GM12878 (cell line): ENCODE results near the gene RSRC1. TPM values are rescaled to one million over a fixed set of nuclear protein-coding genes. Genes with fewer than 3 reads are reported as not detected.
A peak's percentile ranks its signal among the peaks of the same experiment; 100 is the strongest.

ENCODE experiments used
- ATAC-seq: fragments of 200-7000 bp; cut with Tn5 transposase; 3 replicates; pipeline ENCODE4 v1.9.1; 2020; ENCODE audit warnings: mild to moderate bottlenecking, moderate library complexity
- BruUV-seq: library from RNA; stranded (reverse); fragments of 400-500 nt; replicated peaks from 2 replicates; lab custom pipeline; 2021; lab: Mats Ljungman, UMichigan
- CTCF ChIA-PET: fragments of 300-600 bp; sonication (Branson Sonifier 250); formaldehyde crosslinking; extraction: SDS; loops from one replicate; lab custom pipeline; 2021; ENCODE audit warnings: inconsistent platforms; lab: Yijun Ruan, JAX
- POLR2A ChIA-PET: fragments of 350-600 bp; formaldehyde crosslinking; extraction: SDS; loops from one replicate; lab custom pipeline; 2021; ENCODE audit warnings: inconsistent platforms; lab: Charles Lee
- RAD21 ChIA-PET: fragments of 300-600 bp; sonication (Branson Sonifier 250); formaldehyde crosslinking; loops from one replicate; lab custom pipeline; 2023; ENCODE audit warnings: antibody characterized with exemption; ENCODE audit not compliant: unreplicated experiment; lab: Charles Lee
- SMC1A ChIA-PET: fragments of 300-600 bp; sonication (Branson Sonifier 250); formaldehyde crosslinking; loops from one replicate; lab custom pipeline; 2023; ENCODE audit not compliant: unreplicated experiment, uncharacterized antibody; lab: Charles Lee
- DNase-seq: peaks from one replicate; pipeline ENCODE4 v3.0.0-alpha.2; 2011; ENCODE audit warnings: low read depth, low spot score
- FAIRE-seq: peaks from 3 replicates; lab custom pipeline; 2011; peaks lifted over from hg19 to GRCh38; lab: Jason Lieb, UNC
- H2AFZ ChIP-seq: 2 replicates; pipeline ENCODE4 v1.6.0; 2011; ENCODE audit warnings: low read depth, low read length, control low read depth; ENCODE audit not compliant: control insufficient read depth
- H3K27ac ChIP-seq: 2 replicates; pipeline ENCODE4 v1.5.1; 2011; ENCODE audit warnings: control low read depth; ENCODE audit not compliant: control insufficient read depth, insufficient read depth
- H3K27me3 ChIP-seq, 2 experiments: replicated peaks in 1 of 2; 2 replicates each; pipeline versions ENCODE4 v1.6.0 to v1.6.1; 2011; ENCODE audit warnings: low read length in 1 of 2; ENCODE audit not compliant: control insufficient read depth in 2 of 2, insufficient read depth in 2 of 2
- H3K36me3 ChIP-seq, 2 experiments: 2 replicates each; pipeline ENCODE4 v1.5.1; 2011; ENCODE audit warnings: low read length in 1 of 2; ENCODE audit not compliant: control insufficient read depth in 2 of 2, insufficient read depth in 2 of 2
- H3K4me1 ChIP-seq: 2 replicates; pipeline ENCODE4 v1.6.1; 2011; ENCODE audit warnings: mild to moderate bottlenecking, low read length, moderate library complexity, mixed read lengths; ENCODE audit not compliant: control insufficient read depth, insufficient read depth
- H3K4me2 ChIP-seq: 2 replicates; pipeline ENCODE4 v1.6.0; 2011; ENCODE audit warnings: control low read depth; ENCODE audit not compliant: control insufficient read depth, insufficient read depth
- H3K4me3 ChIP-seq: fragments of 200-600 bp; sonication (generic); 2 replicates; pipeline ENCODE4 v1.5.1; 2016
- H3K79me2 ChIP-seq: 2 replicates; pipeline ENCODE4 v1.6.0; 2011; ENCODE audit warnings: low read length; ENCODE audit not compliant: control insufficient read depth, insufficient read depth
- H3K9ac ChIP-seq: 2 replicates; pipeline ENCODE4 v1.8.0; 2011; ENCODE audit warnings: low read length, control low read depth, mixed read lengths; ENCODE audit not compliant: control insufficient read depth, insufficient read depth
- H3K9me3 ChIP-seq: replicated peaks from 3 replicates; pipeline ENCODE4 v1.5.1; 2011; ENCODE audit warnings: mild to moderate bottlenecking, low read length; ENCODE audit not compliant: control insufficient read depth, insufficient read depth
- H4K20me1 ChIP-seq: 2 replicates; pipeline ENCODE4 v1.6.0; 2011; ENCODE audit not compliant: control insufficient read depth, insufficient read depth
- BCL3 ChIP-seq: IDR thresholded peaks from 2 replicates; pipeline ENCODE4 v1.6.1; 2011; ENCODE audit warnings: borderline replicate concordance, low read depth, mild to moderate bottlenecking, moderate library complexity, low read length; ENCODE audit not compliant: insufficient read depth, poor library complexity, severe bottlenecking
- HDAC6 ChIP-seq: fragments of 200-600 bp; sonication (generic); IDR thresholded peaks from one replicate; pipeline ENCODE4 v1.8.0; 2017; ENCODE audit warnings: antibody characterized with exemption; ENCODE audit not compliant: unreplicated experiment
- IKZF1 ChIP-seq: fragments of 450-650 bp; conservative IDR thresholded peaks from 2 replicates; pipeline ENCODE4 v1.6.1; 2017; ENCODE audit warnings: antibody characterized with exemption, mild to moderate bottlenecking
- MEF2A ChIP-seq: IDR thresholded peaks from 2 replicates; pipeline ENCODE4 v1.6.1; 2011; ENCODE audit warnings: low read depth, mild to moderate bottlenecking, low read length, moderate library complexity; ENCODE audit not compliant: insufficient read depth
- NR2C1 ChIP-seq: fragments of 450-650 bp; IDR thresholded peaks from 2 replicates; pipeline ENCODE4 v1.6.1; 2017; ENCODE audit warnings: antibody characterized with exemption, mild to moderate bottlenecking, moderate library complexity
- NR2C2 ChIP-seq: IDR thresholded peaks from 2 replicates; pipeline ENCODE4 v1.6.1; 2011; ENCODE audit warnings: borderline replicate concordance, low read depth; ENCODE audit not compliant: control insufficient read depth, insufficient read length
- SRF ChIP-seq, 2 experiments: IDR thresholded peaks; 2 replicates each; pipeline ENCODE4 v1.6.1; 2011; ENCODE audit warnings: low read depth in 2 of 2, low read length in 2 of 2, mild to moderate bottlenecking in 1 of 2, moderate library complexity in 1 of 2
- ZNF687 ChIP-seq: fragments of 450-650 bp; IDR thresholded peaks from 2 replicates; pipeline ENCODE4 v1.6.1; 2017; ENCODE audit warnings: mild to moderate bottlenecking, moderate library complexity
- ZSCAN29 ChIP-seq: fragments of 450-650 bp; IDR thresholded peaks from 2 replicates; pipeline ENCODE4 v1.6.1; 2017; ENCODE audit warnings: mild to moderate bottlenecking, moderate library complexity
- WGBS: methylation state at CpG from one replicate; pipeline ENCODE4 v1.1.6; 2016; ENCODE audit warnings: low lambda C conversion rate; ENCODE audit not compliant: insufficient replicate concordance, insufficient coverage; ENCODE audit errors: missing lambda C conversion rate; 5-methylcytosine and 5-hydroxymethylcytosine counted together
- in situ Hi-C: fragments of 300-500 bp; cut with MboI; formaldehyde crosslinking; loops from 9 replicates; pipeline ENCODE4 v1.14.3; 2018; ENCODE audit warnings: mixed read lengths
- intact Hi-C: fragments of 100-400 bp; cut with micrococcal nuclease; formaldehyde crosslinking; loops from one replicate; pipeline ENCODE4 v1.14.2; 2022; ENCODE audit not compliant: unreplicated experiment
- polyA plus RNA-seq, 11 experiments: library from polyadenylated mRNA; depleted of rRNA in 4 of 11; unstranded in 6 of 11; stranded (reverse) in 5 of 11; fragments of >200 nt; fragmentation: Nextera tagmentation in 4 of 11; fragmentation: Illumina TruSeq in 1 of 11; extraction: Ambion mirVana in 4 of 11; extraction: Trizol in 1 of 11; gene quantifications; 1 replicate in 1 of 11; 2 replicates in 10 of 11; pipeline versions ENCODE4 v1.2.1 to v1.2.3, GENCODE V29; 2011 to 2016; ENCODE audit warnings: inconsistent platforms in 2 of 11, missing spikeins in 2 of 11, low read depth in 1 of 11
- total RNA-seq, 4 experiments: library from RNA; depleted of rRNA in 3 of 4; stranded (reverse); fragments of >200 nt in 3 of 4; fragmentation: Illumina TruSeq in 1 of 4; extraction: Trizol in 1 of 4; gene quantifications; 2 replicates each; pipeline versions ENCODE4 v1.2.1 to v1.2.3, GENCODE V29; 2013 to 2021

RSRC1 gene
- total and polyA plus RNA-seq, 10 of the 15 experiments (the other 5 are each of a cell fraction or from before 2014, with no cell fraction given), result 16.4 to 85.9 (median 42.0) TPM

GRCh38 chr3:158105119-158105709 is 4.7 kb upstream of the RSRC1 start:
- Histone ChIP-seq H3K9ac (no peak overlapping the region), H3K4me1 (peaks cover 11% of the 10 kb centered on the region), H2AFZ (0 out of 2 replicates have a peak overlapping the region, but pooled peaks have one; percentile 17), H3K9me3 (no peaks in the 10 kb centered on the region; the same call in 2 of the 3 replicates), H3K4me2 (peak overlapping the region; percentile 87), H3K79me2 (peaks cover under 1% of the 10 kb centered on the region), H3K27me3 (peaks cover 12 to 34% of the 10 kb centered on the region in 2 experiments), H3K27ac (no peak overlapping the region), H3K36me3 (no peaks in the 10 kb centered on the region), H4K20me1 (no peaks in the 10 kb centered on the region), H3K4me3 (peak overlapping the region; percentile 84; the same call in 1 of the 2 replicates)
- ChIA-PET RAD21 (no interaction called here), CTCF (interaction anchor here (1.7 kb wide), 1 partner anchor 329 kb away, joined by 6 read pairs; no protein-coding TSS in a partner anchor), POLR2A (no interaction called here), SMC1A (interaction anchor here (0.8 to 1.2 kb wide), 2 partner anchors 20 to 211 kb away, joined by 3 to 4 read pairs; no protein-coding TSS in a partner anchor)
- no peak for ATAC-seq
- 10% methylated on average over 34 of the region's 39 CpGs for WGBS
- FAIRE-seq, result no peak
- BruUV-seq, result no TSS peak
- in situ Hi-C loops, result no loop called here
- no peak for DNase-seq
- 0 out of 2 replicates have a peak, but pooled peaks have one; percentile 1 for TF ChIP-seq IKZF1
- no peak for TF ChIP-seq NR2C1
- intact Hi-C loops, result loop anchor here (5.0 kb wide), 1 partner anchor 327 kb away; no protein-coding TSS in a partner anchor

- WGBS, result 1% methylated on average over 36 of the region's 45 CpGs
- RAD21 ChIA-PET, result no interaction called here
- POLR2A ChIA-PET, result no interaction called here
- H3K4me2 ChIP-seq, result peak overlapping the region; percentile 87
- peaks cover 12 to 34% of the 10 kb centered on the region in 2 experiments for H3K27me3 ChIP-seq
- H3K79me2 ChIP-seq, result peaks cover 7% of the 10 kb centered on the region
- peaks cover 11% of the 10 kb centered on the region for H3K4me1 ChIP-seq
- no peak overlapping the region for H3K9ac ChIP-seq
- H3K9me3 ChIP-seq, result no peaks in the 10 kb centered on the region; the same call in 2 of the 3 replicates
- CTCF ChIA-PET, result no interaction called here
- H3K36me3 ChIP-seq, result no peaks in the 10 kb centered on the region
- no peaks in the 10 kb centered on the region for H4K20me1 ChIP-seq
- FAIRE-seq (no peak), DNase-seq (no peak), ATAC-seq (peak; percentile 5; the same call in 2 of the 3 replicates)
- intact Hi-C loops (loop anchor here (5.0 kb wide), 1 partner anchor 327 kb away; no protein-coding TSS in a partner anchor), in situ Hi-C loops (no loop called here)
- no peak overlapping the region for H3K27ac ChIP-seq
- H2AFZ ChIP-seq, result peak overlapping the region; percentile 17; the same call in 1 of the 2 replicates
- BruUV-seq, result no TSS peak
- SMC1A ChIA-PET, result interaction anchor here (1.2 kb wide), 1 partner anchor 210 kb away, joined by 4 read pairs; no protein-coding TSS in a partner anchor
- H3K4me3 ChIP-seq, result peak overlapping the region; percentile 84
- no peak for TF ChIP-seq HDAC6
- TF ChIP-seq NR2C2, result no peak
- no peak for TF ChIP-seq MEF2A
- no peak for TF ChIP-seq ZNF687
- no peak for TF ChIP-seq ZSCAN29
- TF ChIP-seq BCL3, result no peak
- TF ChIP-seq SRF (IDR thresholded peaks at IDR 0.05; ENCODE audit: low read depth in 2 of 2, low read length in 2 of 2), result no peak
Measured at GRCh38 chr3:158105710-158106253, 4.1 kb upstream of the RSRC1 start.
